ENCODE measurements around the gene NEDD9.

GRCh38 chr6:11203306-11204004 is 29.0 kb downstream of the NEDD9 start:
- no peak for TF ChIP-seq POLR2AphosphoS5 (IDR thresholded peaks at IDR 0.05)
- TF ChIP-seq CTCF (IDR thresholded peaks at IDR 0.05), result no peak
- TF ChIP-seq EP300 (IDR thresholded peaks at IDR 0.05), result no peak

Measured in upper lobe of left lung (tissue), 4 donors.